Stimulated activated CD8-positive, alpha-beta memory T cell treated with anti-CD3 and anti-CD28 coated beads, Interleukin-4, amount 100 ng/mL, for 4 hours (primary cell): ENCODE data around the gene GCK.

Experiments
- DNase-seq, 2 donors: peaks; one replicate each; pipeline ENCODE4 v3.0.0-alpha.2; 2020; ENCODE audit warnings: low read depth in 2 of 2, low spot score in 1 of 2

The GCK gene

GRCh38 chr7:44107116-44107960 is 81.9 kb downstream of the GCK start:
- no peak for DNase-seq

GRCh38 chr7:44106311-44107065 is 82.8 kb downstream of the GCK start:
- no peak for DNase-seq

- no peak for DNase-seq
These were observed 83.4 kb downstream of the GCK start for GRCh38 chr7:44105832-44106231.

GRCh38 chr7:44104860-44105771 is 84.1 kb downstream of the GCK start:
- DNase-seq, result no peak

GRCh38 chr7:44103923-44104859 is 85.0 kb downstream of the GCK start, which contains the start of gene AEBP1:
Gene AEBP1 (plus strand): TSS chr7:44104345. CDS start chr7:44104666, 321 bp downstream.
- DNase-seq, result no peak

GRCh38 chr7:44103566-44103922 is 85.7 kb downstream of the GCK start:
- no peak for DNase-seq

GRCh38 chr7:44102846-44103565 is 86.2 kb downstream of the GCK start:
- DNase-seq, result no peak

GRCh38 chr7:44101966-44102845 is 87.0 kb downstream of the GCK start:
- no peak for DNase-seq

- DNase-seq, result no peak
These were observed 87.8 kb downstream of the GCK start for GRCh38 chr7:44101303-44101965.

- no peak for DNase-seq
These were observed 88.6 kb downstream of the GCK start for GRCh38 chr7:44100458-44101302.

- no peak for DNase-seq
These were observed 89.6 kb downstream of the GCK start for GRCh38 chr7:44099669-44100068.

GRCh38 chr7:44098092-44099068 is 90.9 kb downstream of the GCK start:
- DNase-seq, result no peak

- DNase-seq, result no peak
These were observed 91.9 kb downstream of the GCK start for GRCh38 chr7:44097064-44097932.

- no peak for DNase-seq
These were observed 92.8 kb downstream of the GCK start for GRCh38 chr7:44096326-44096881.

GRCh38 chr7:44095781-44096180 is 93.5 kb downstream of the GCK start:
- DNase-seq, result no peak
